OCI-LY7 (cell line): ENCODE measurements around the gene PPP1R3E. TPM values are rescaled to one million over a fixed set of nuclear protein-coding genes. Genes with fewer than 3 reads are reported as not detected.

ENCODE experiments used
- BruUV-seq: library from RNA; stranded (reverse); fragments of 400-500 nt; replicated peaks from 2 replicates; lab custom pipeline; 2021; lab: Mats Ljungman, UMichigan
- CTCF ChIA-PET: fragments of 300-600 bp; sonication (Branson Sonifier 250); formaldehyde crosslinking; loops from one replicate; lab custom pipeline; 2022; ENCODE audit warnings: antibody characterized with exemption; ENCODE audit not compliant: unreplicated experiment; lab: Charles Lee
- POLR2A ChIA-PET: fragments of 300-600 bp; sonication (Branson Sonifier 250); formaldehyde crosslinking; loops from one replicate; lab custom pipeline; 2022; ENCODE audit warnings: antibody characterized with exemption; lab: Charles Lee
- DNase-seq: peaks from one replicate; pipeline ENCODE4 v3.0.0-alpha.2; 2015; ENCODE audit warnings: low spot score
- H2AFZ ChIP-seq: fragments of 200-600 bp; sonication (generic), shearing (Covaris generic); 2 replicates; pipeline ENCODE4 v1.6.1; 2014; ENCODE audit warnings: mild to moderate bottlenecking, antibody characterized with exemption, low read length, moderate library complexity
- H3K27ac ChIP-seq: fragments of 200-600 bp; sonication (generic); 2 replicates; pipeline ENCODE4 v1.5.1; 2014; ENCODE audit warnings: mixed run types, low read depth, mild to moderate bottlenecking, moderate library complexity, low read length, inconsistent platforms; ENCODE audit not compliant: poor library complexity, severe bottlenecking
- H3K36me3 ChIP-seq: fragments of 200-600 bp; sonication (generic); 2 replicates; pipeline ENCODE4 v1.6.1; 2014; ENCODE audit warnings: mild to moderate bottlenecking, antibody characterized with exemption, low read length, moderate library complexity, mixed read lengths; ENCODE audit not compliant: insufficient read depth
- H3K4me1 ChIP-seq: fragments of 200-600 bp; sonication (generic); 2 replicates; pipeline ENCODE4 v1.5.1; 2014; ENCODE audit warnings: mild to moderate bottlenecking, low read length; ENCODE audit not compliant: insufficient read depth, poor library complexity, severe bottlenecking
- H3K4me2 ChIP-seq: fragments of 200-600 bp; sonication (generic); 2 replicates; pipeline ENCODE4 v1.6.1; 2014; ENCODE audit warnings: mild to moderate bottlenecking, low read length
- H3K4me3 ChIP-seq: fragments of 200-600 bp; sonication (generic); 2 replicates; pipeline ENCODE4 v1.5.1; 2014; ENCODE audit warnings: mild to moderate bottlenecking, low read depth, low read length; ENCODE audit not compliant: poor library complexity, severe bottlenecking
- H3K79me2 ChIP-seq: fragments of 200-600 bp; sonication (generic); 2 replicates; pipeline ENCODE4 v1.6.1; 2016; ENCODE audit warnings: low read depth, mild to moderate bottlenecking, low read length, moderate library complexity, mixed read lengths; ENCODE audit not compliant: insufficient read depth
- H3K9me2 ChIP-seq: fragments of 200-600 bp; sonication (generic); 2 replicates; pipeline ENCODE4 v1.6.1; 2016; ENCODE audit warnings: mild to moderate bottlenecking, low read length, mixed read lengths; ENCODE audit not compliant: insufficient read depth
- H3K9me3 ChIP-seq: fragments of 200-600 bp; sonication (generic); 2 replicates; pipeline ENCODE4 v1.6.1; 2014; ENCODE audit warnings: mild to moderate bottlenecking, mixed run types, low read length, mixed read lengths
- H4K20me1 ChIP-seq: fragments of 200-600 bp; sonication (generic); 2 replicates; pipeline ENCODE4 v1.6.1; 2014; ENCODE audit warnings: mild to moderate bottlenecking, antibody characterized with exemption, low read length, moderate library complexity, mixed read lengths; ENCODE audit not compliant: insufficient read depth
- CTCF ChIP-seq: fragments of 200-600 bp; sonication (generic); conservative IDR thresholded peaks from 2 replicates; pipeline ENCODE4 v1.5.1; 2014; ENCODE audit warnings: mild to moderate bottlenecking, antibody characterized with exemption, low read length, moderate library complexity, mixed read lengths
- EZH2phosphoT487 ChIP-seq: fragments of 200-600 bp; sonication (generic); IDR thresholded peaks from 2 replicates; pipeline ENCODE4 v1.6.1; 2018; ENCODE audit warnings: low read depth, borderline replicate concordance, mild to moderate bottlenecking, mixed run types, antibody characterized with exemption, low read length, moderate library complexity, mixed read lengths
- intact Hi-C: fragments of 100-400 bp; cut with micrococcal nuclease; formaldehyde crosslinking; loops from one replicate; pipeline ENCODE4 v1.10.0; 2022; ENCODE audit not compliant: unreplicated experiment
- total RNA-seq, 2 experiments: library from RNA; depleted of rRNA in 1 of 2; stranded (reverse); fragments of >200 nt in 1 of 2; shearing (Covaris generic) in 1 of 2; gene quantifications; 2 replicates each; pipeline ENCODE4 v1.2.3, GENCODE V29; 2014 to 2022

PPP1R3E gene
- total RNA-seq, 2 experiments from 2014 or later = 31.0 to 95.5 TPM

GRCh38 chr14:23316300-23316699 lies 13.6 kb upstream of the PPP1R3E start:
- POLR2A ChIA-PET = interaction anchor here (0.6 to 0.7 kb wide), 2 partner anchors 13 to 242 kb away, joined by 3 to 9 read pairs; no protein-coding TSS in a partner anchor
- CTCF ChIA-PET = no interaction called here
- intact Hi-C loops = no loop called here

DNA sequence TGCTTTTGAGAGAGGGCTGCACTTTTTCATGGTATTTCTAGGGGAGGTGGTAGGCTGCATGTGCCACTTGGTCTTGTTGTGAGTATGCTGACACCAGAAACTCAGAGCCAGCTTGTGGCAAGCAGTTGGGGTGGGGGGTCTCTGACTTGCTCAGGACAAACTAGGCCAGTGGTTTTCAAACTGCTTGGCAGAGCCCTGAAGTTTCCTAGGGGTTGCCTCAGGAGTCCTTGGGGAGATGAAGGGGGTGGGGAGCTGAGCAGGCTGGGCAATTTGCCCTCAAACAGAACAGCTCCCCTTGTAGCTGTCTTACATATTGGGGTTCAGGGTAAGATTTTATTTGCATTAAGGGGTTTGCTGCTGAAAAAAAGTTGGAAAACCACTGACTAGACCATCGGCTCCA lies 7.9 kb upstream of the PPP1R3E start:
- Histone ChIP-seq H3K9me3 (no peaks in the 10 kb centered on the region), H3K79me2 (no peaks in the 10 kb centered on the region; the same call in 1 of the 2 replicates)

More at GRCh38 chr14:23316300-23316699, 13.6 kb upstream of the PPP1R3E start:
- TF ChIP-seq CTCF = no peak
- TF ChIP-seq EZH2phosphoT487 = no peak
- Histone ChIP-seq H3K9me3 (no peaks in the 10 kb centered on the region), H4K20me1 (no peaks in the 10 kb centered on the region), H3K4me1 (peaks cover 12% of the 10 kb centered on the region), H3K9me2 (no peaks in the 10 kb centered on the region), H3K79me2 (no peaks in the 10 kb centered on the region; the same call in 1 of the 2 replicates), H3K4me2 (no peak overlapping the region), H3K27ac (no peak overlapping the region), H3K36me3 (no peaks in the 10 kb centered on the region), H3K4me3 (no peak overlapping the region), H2AFZ (no peak overlapping the region)
- BruUV-seq = no TSS peak
- no peak for DNase-seq

More for the DNA sequence above, 7.9 kb upstream of the PPP1R3E start:
- Histone ChIP-seq H3K4me1 (peaks cover 19% of the 10 kb centered on the region), H4K20me1 (no peaks in the 10 kb centered on the region), H3K4me3 (no peak overlapping the region), H3K4me2 (no peak overlapping the region), H3K9me2 (no peaks in the 10 kb centered on the region), H3K27ac (no peak overlapping the region), H2AFZ (no peak overlapping the region), H3K36me3 (no peaks in the 10 kb centered on the region; the same call in 1 of the 2 replicates)
- CTCF ChIA-PET = interaction anchor here (1.0 kb wide), 1 partner anchor 11 kb away, joined by 4 read pairs; the partner anchor contains the start of gene PABPN1
- no peak for DNase-seq
- POLR2A ChIA-PET = interaction anchor here (0.6 to 2.4 kb wide), 5 partner anchors 9 to 70 kb away, joined by 4 to 10 read pairs (median 4); partner anchors contain the start of genes PABPN1 and PPP1R3E
- TF ChIP-seq EZH2phosphoT487 (no peak), CTCF (no peak)
- intact Hi-C loops = no loop called here
- no TSS peak for BruUV-seq
